GM19467 (cell line): ENCODE data around the gene NAV2.

Experiments used
- ATAC-seq: cut with Tn5 transposase; IDR thresholded peaks from one replicate; pipeline ENCODE4 v1.9.1; 2021; ENCODE audit warnings: mild to moderate bottlenecking, moderate library complexity; ENCODE audit not compliant: unreplicated experiment

Gene NAV2

GRCh38 chr11:19740586-19740985 is 27.9 kb downstream of the NAV2 start:
- ATAC-seq = no peak

GRCh38 chr11:19742588-19743292 is 30.1 kb downstream of the NAV2 start:
- ATAC-seq = peak; percentile 75

- ATAC-seq = no peak
Observed at GRCh38 chr11:19743622-19744021, 31.0 kb downstream of the NAV2 start.

- no peak for ATAC-seq
Observed at GRCh38 chr11:19744130-19744529, 31.5 kb downstream of the NAV2 start.

GRCh38 chr11:19746086-19746485 is 33.4 kb downstream of the NAV2 start:
- ATAC-seq = no peak

GRCh38 chr11:19747634-19748033 is 35.0 kb downstream of the NAV2 start:
- ATAC-seq = no peak

- no peak for ATAC-seq
Observed at GRCh38 chr11:19751055-19751454, 38.4 kb downstream of the NAV2 start.

GRCh38 chr11:19753451-19754106 is 40.9 kb downstream of the NAV2 start:
- ATAC-seq = no peak

GRCh38 chr11:19756675-19757475 is 44.2 kb downstream of the NAV2 start:
- ATAC-seq = no peak

GRCh38 chr11:19759389-19759788 is 46.8 kb downstream of the NAV2 start:
- ATAC-seq = no peak

- ATAC-seq = no peak
Observed at GRCh38 chr11:19762266-19762665, 49.6 kb downstream of the NAV2 start.

GRCh38 chr11:19763330-19763729 is 50.7 kb downstream of the NAV2 start:
- no peak for ATAC-seq

GRCh38 chr11:19766206-19766605 is 53.6 kb downstream of the NAV2 start:
- no peak for ATAC-seq

- no peak for ATAC-seq
Observed at GRCh38 chr11:19766810-19767209, 54.2 kb downstream of the NAV2 start.

- ATAC-seq = no peak
Observed at GRCh38 chr11:19767627-19768151, 55.1 kb downstream of the NAV2 start.

- no peak for ATAC-seq
Observed at GRCh38 chr11:19768197-19768596, 55.6 kb downstream of the NAV2 start.

- ATAC-seq = no peak
Observed at GRCh38 chr11:19768815-19769214, 56.2 kb downstream of the NAV2 start.

GRCh38 chr11:19769820-19770219 is 57.2 kb downstream of the NAV2 start:
- no peak for ATAC-seq

- no peak for ATAC-seq
Observed at GRCh38 chr11:19770277-19770676, 57.6 kb downstream of the NAV2 start.

- no peak for ATAC-seq
Observed at GRCh38 chr11:19771463-19771862, 58.8 kb downstream of the NAV2 start.

- no peak for ATAC-seq
Observed at GRCh38 chr11:19772480-19772879, 59.8 kb downstream of the NAV2 start.

- no peak for ATAC-seq
Observed at GRCh38 chr11:19774329-19774728, 61.7 kb downstream of the NAV2 start.
